MCF 10A (cell line): Measurements from ENCODE around the gene FGD4. TPM values are rescaled to one million over a fixed set of nuclear protein-coding genes. Genes with fewer than 3 reads are reported as not detected.

Source experiments
- BruUV-seq: library from RNA; stranded (reverse); fragments of 400-500 nt; replicated peaks from 2 replicates; lab custom pipeline; 2021; lab: Mats Ljungman, UMichigan
- CTCF ChIA-PET: fragments of 300-600 bp; sonication (Branson Sonifier 250); formaldehyde crosslinking; extraction: SDS; loops from one replicate; lab custom pipeline; 2021; ENCODE audit warnings: antibody characterized with exemption, inconsistent platforms; lab: Yijun Ruan, JAX
- POLR2A ChIA-PET: fragments of 300-600, 350-650 bp; sonication (Branson Sonifier 250); formaldehyde crosslinking; extraction: SDS; loops from one replicate; lab custom pipeline; 2020; ENCODE audit warnings: antibody characterized with exemption, inconsistent platforms; lab: Yijun Ruan, JAX
- DNase-seq: peaks from one replicate; pipeline ENCODE4 v3.0.0-alpha.2; 2018; ENCODE audit not compliant: unreplicated experiment
- H3K27ac Mint-ChIP-seq: one replicate; pipeline ENCODE4 v1.8.0; 2022; ENCODE audit warnings: mild to moderate bottlenecking, low read depth, mixed read lengths; ENCODE audit not compliant: unreplicated experiment
- H3K27me3 Mint-ChIP-seq: one replicate; pipeline ENCODE4 v1.8.0; 2022; ENCODE audit warnings: mixed read lengths; ENCODE audit not compliant: insufficient read depth, unreplicated experiment
- H3K36me3 Mint-ChIP-seq: one replicate; pipeline ENCODE4 v1.8.0; 2022; ENCODE audit warnings: mild to moderate bottlenecking, moderate library complexity, mixed read lengths; ENCODE audit not compliant: insufficient read depth, unreplicated experiment
- H3K4me1 Mint-ChIP-seq: one replicate; pipeline ENCODE4 v1.8.0; 2022; ENCODE audit warnings: mixed read lengths; ENCODE audit not compliant: insufficient read depth, unreplicated experiment
- H3K4me3 Mint-ChIP-seq: one replicate; pipeline ENCODE4 v1.8.0; 2022; ENCODE audit warnings: mild to moderate bottlenecking, moderate library complexity, mixed read lengths; ENCODE audit not compliant: unreplicated experiment
- H3K9me3 Mint-ChIP-seq: one replicate; pipeline ENCODE4 v1.8.0; 2022; ENCODE audit warnings: mixed read lengths; ENCODE audit not compliant: unreplicated experiment
- CTCF ChIP-seq: fragments of 200-600 bp; IDR thresholded peaks from one replicate; pipeline ENCODE4 v1.8.0; 2022; ENCODE audit warnings: antibody characterized with exemption, mild to moderate bottlenecking; ENCODE audit not compliant: unreplicated experiment
- intact Hi-C: fragments of 100-400 bp; cut with micrococcal nuclease; formaldehyde crosslinking; loops from 2 replicates; pipeline ENCODE4 v1.14.1; 2022
- total RNA-seq: library from RNA; stranded (reverse); gene quantifications from 2 replicates; pipeline ENCODE4 v1.2.3, GENCODE V29; 2022

FGD4 gene
- total RNA-seq, 1 experiment from 2014 or later = 34.7 TPM

DNA sequence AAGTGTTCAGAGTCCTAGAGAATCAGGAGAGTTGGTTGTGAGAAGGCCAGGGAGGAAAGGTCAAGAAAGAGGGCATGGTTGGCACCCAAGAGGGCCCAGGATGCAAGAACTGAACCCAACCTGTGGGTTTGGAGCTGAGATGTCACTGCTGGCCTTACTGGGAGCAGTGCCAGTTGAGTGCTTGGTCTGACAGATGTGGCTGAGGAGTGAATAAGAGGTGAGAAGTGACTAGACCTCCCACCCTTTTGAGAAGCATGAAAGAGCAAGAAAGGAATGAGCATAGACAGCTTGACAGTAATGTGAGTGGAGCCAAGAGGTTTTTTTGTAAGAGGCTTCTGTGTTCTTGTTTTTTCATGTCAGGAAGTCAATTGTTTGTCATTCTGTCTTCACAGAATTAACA is 95.3 kb downstream of the FGD4 start:
- ChIA-PET POLR2A (interaction anchor here (0.5 to 3.1 kb wide), 6 partner anchors 8 to 277 kb away, joined by 3 to 7 read pairs (median 4); no protein-coding TSS in a partner anchor), CTCF (no interaction called here)
- no TSS peak for BruUV-seq
- DNase-seq = peak; percentile 21
- Mint-ChIP-seq H3K36me3 (peaks cover 10% of the 10 kb centered on the region), H3K4me1 (peaks cover 14% of the 10 kb centered on the region), H3K27ac (no peak overlapping the region), H3K4me3 (no peak overlapping the region), H3K27me3 (no peaks in the 10 kb centered on the region), H3K9me3 (no peaks in the 10 kb centered on the region)
- intact Hi-C loops = no loop called here
- no peak for TF ChIP-seq CTCF

GRCh38 chr12:32496946-32497345 is 97.6 kb downstream of the FGD4 start:
- Mint-ChIP-seq H3K9me3 (no peaks in the 10 kb centered on the region), H3K27me3 (no peaks in the 10 kb centered on the region), H3K27ac (no peak overlapping the region), H3K36me3 (peaks cover 6% of the 10 kb centered on the region), H3K4me3 (no peak overlapping the region), H3K4me1 (peaks cover 17% of the 10 kb centered on the region)
- intact Hi-C loops = no loop called here
- CTCF ChIA-PET = no interaction called here
- POLR2A ChIA-PET = interaction anchor here (0.7 kb wide), 1 partner anchor 14 kb away, joined by 3 read pairs; no protein-coding TSS in a partner anchor
- no peak for TF ChIP-seq CTCF
- no TSS peak for BruUV-seq
- DNase-seq = no peak

DNA sequence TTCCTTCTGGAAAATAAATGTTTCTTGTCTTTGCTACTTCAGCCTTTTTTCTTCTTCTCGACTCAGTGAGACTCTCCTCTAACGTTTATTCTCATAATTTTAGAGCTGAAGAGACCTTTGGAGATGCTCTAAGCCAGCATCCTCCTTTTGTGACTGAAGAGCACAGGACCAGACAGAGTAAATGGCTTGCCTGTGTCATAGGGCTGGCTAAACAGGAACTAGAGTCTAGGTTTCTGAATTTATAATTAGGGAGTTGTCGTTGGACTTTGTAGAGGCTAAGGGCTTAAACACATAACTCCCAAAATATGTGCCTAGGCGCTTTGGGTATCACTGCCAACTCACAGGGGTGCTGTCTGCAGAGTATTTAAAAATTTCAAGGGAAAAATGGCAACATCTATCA is 98.5 kb downstream of the FGD4 start:
- H3K9me3 Mint-ChIP-seq = no peaks in the 10 kb centered on the region
- POLR2A ChIA-PET = interaction anchor here (1.4 kb wide), 1 partner anchor 10 kb away, joined by 8 read pairs; no protein-coding TSS in a partner anchor
- no TSS peak for BruUV-seq

GRCh38 chr12:32499048-32499447 is 99.7 kb downstream of the FGD4 start:
- no TSS peak for BruUV-seq
- Mint-ChIP-seq H3K27ac (no peak overlapping the region), H3K4me1 (peaks cover 27% of the 10 kb centered on the region), H3K36me3 (peaks cover 5% of the 10 kb centered on the region), H3K9me3 (no peaks in the 10 kb centered on the region), H3K27me3 (no peaks in the 10 kb centered on the region), H3K4me3 (no peak overlapping the region)
- intact Hi-C loops = no loop called here
- no peak for DNase-seq
- POLR2A ChIA-PET = interaction anchor here (1.2 kb wide), 1 partner anchor 11 kb away, joined by 3 read pairs; no protein-coding TSS in a partner anchor
- CTCF ChIA-PET = no interaction called here
- TF ChIP-seq CTCF = no peak

More for the DNA sequence above, 98.5 kb downstream of the FGD4 start:
- Mint-ChIP-seq H3K27ac (no peak overlapping the region), H3K36me3 (peaks cover 5% of the 10 kb centered on the region), H3K27me3 (no peaks in the 10 kb centered on the region), H3K4me3 (no peak overlapping the region), H3K4me1 (peaks cover 24% of the 10 kb centered on the region)
- intact Hi-C loops = no loop called here
- DNase-seq = no peak
- no peak for TF ChIP-seq CTCF
- CTCF ChIA-PET = interaction anchor here (1.4 kb wide), 1 partner anchor 160 kb away, joined by 3 read pairs; no protein-coding TSS in a partner anchor
